Activated CD4-positive, alpha-beta T cell treated with anti-CD3 and anti-CD28 coated beads for 48 hours (primary cell): Measurements from ENCODE around the gene ATG2B.
A peak's percentile ranks its signal among the peaks of the same experiment; 100 is the strongest.

Experiments
- DNase-seq: peaks from one replicate; pipeline ENCODE4 v3.0.0-alpha.2; 2020

Gene ATG2B

DNA sequence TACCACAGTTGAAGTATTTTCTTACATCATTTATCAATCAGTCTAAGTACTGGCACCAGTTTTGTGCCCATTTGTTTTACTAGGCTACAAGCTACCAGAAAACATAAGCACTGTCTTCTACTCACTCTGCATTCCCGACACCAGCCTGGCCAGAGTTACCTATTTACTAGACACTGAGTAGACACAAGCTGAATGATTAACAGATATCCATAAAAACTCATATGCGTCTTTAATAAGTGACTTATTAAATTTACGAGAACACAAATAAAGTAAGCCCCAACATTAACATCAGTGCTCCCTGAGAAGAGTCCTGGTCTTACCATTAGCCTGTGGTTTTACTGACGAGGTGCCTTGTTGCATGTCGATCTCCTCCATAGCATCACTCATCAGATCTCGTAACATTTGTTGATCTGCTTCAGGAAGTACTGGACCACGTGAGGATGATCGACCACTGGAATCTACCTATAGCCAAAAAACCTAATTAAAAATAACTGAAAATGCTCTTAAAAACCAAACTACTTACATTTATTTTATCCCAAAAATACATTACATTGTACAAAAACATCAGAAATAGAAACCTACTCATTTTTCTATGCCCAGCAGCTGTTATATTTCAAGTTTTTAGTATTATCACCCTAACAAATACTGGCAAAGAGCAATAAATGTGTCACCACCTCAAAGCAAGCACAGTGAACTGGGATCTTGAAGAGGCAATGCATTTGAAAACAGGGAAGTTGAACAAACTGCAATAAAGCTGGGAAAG lies 53.8 kb downstream of the ATG2B start:
- no peak for DNase-seq

DNA sequence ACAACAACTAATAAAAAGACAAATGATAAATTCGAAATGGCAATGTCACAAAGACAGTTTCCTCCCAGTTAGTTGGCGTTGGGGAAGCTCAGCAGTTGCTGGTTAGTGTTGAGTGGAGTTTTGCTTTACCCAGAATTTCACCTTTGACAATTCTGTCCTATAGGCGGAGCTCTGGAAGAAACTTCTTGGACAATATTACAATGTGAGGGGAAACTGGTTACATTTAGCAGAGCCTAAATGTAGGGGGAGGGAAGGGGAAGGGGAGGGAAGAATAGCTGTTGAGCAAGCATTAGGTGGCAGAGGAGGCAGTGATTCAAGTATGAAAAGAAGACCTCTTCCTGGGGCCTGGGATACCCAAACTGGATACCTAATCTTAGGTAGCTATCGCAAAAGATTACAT lies 55.7 kb downstream of the ATG2B start:
- no peak for DNase-seq

DNA sequence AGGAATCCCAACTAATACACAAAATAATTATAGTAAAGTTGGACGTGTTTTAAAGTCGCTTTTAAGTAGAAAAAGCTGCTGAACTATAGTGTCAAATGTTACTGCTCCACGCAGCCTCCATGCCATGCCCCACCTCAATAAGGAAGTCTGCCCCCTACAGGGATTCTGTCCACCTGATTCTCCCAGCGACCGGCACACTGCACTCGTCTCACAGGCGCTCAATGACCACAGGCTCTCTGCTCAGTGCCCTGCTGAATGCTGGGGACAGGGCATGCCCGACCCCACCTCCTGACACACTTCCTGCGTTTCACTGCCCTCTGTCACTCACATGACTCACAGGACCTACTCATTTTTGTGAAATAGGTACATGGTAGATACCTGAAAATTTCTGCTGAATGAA lies 58.2 kb downstream of the ATG2B start:
- no peak for DNase-seq

DNA sequence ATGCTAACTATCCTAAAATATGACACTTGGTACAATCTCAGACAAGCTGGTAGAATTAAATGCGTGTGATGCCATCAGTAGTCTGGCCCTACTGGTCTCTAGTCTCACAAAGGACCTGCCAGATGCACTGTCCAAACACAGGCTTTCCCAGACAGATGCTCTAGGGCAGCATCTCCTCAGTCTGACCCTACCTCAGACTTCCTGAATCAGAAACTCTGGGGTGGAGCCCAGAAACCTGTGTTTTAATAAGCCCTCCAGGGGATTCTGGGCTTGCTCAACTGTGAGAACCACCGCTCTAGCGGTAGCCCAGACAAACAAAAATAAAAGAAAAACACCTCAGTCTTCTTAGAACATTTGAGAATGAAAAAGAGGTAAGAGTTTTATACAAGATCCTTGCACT lies 59.2 kb downstream of the ATG2B start:
- DNase-seq = no peak

DNA sequence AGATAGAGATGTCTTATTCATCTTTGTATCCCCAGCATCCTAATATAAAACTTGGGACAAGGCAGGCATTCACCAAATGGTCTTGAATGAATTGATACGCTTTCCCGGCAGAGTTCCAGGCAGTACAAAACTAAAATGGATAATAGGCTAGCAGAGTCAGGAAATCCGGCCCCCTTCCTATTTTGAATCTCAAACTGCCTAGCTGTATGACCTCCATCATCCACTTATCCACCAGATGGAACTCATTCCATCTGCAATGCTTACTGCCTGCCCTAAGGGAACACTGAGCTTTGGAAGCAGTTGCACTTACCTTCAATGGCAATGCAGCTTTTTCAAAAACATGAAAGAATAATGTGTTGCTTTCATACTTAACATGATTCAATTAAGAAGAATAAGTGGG lies 63.7 kb downstream of the ATG2B start:
- no peak for DNase-seq

DNA sequence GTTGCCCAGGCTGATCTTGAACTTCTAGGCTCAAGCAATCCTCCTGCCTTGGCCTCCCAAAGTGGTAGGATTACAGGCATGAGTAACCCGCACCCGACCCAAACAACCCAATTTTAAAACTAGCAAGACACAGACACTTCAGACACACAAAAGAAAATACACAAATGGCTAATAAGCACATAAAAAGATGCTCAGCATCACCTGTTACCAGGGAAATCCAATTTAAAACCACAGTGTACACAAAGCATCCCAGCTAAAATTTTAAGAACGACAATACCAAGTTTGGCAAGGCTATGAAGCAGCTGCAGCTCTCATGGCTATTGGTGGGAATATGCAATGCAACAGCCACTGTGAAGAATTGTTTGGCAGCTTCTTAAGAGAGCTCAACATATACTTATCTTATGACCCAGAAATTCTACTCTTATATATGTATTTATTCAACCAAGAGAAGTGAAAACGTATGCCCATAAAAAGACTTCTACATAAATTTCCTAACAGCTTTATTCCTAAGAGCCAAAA lies 65.1 kb downstream of the ATG2B start:
- no peak for DNase-seq

DNA sequence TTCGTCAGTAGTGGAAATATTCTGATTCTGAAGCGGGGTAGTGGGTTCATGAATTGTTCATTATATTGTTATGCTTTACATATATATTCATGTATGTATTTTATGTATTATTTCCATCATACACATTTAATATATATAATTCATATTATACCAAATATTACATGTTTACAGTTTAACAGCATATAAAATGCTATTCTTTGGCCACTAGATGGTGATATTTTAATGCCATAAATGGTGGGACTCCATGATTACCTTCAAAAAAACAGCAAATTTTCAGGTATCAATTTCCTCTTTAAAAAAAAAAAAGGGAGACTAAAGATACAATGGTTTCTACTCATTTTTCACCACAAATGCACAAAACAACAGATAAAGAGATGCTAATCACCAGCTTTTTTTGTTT lies 66.1 kb downstream of the ATG2B start:
- no peak for DNase-seq

DNA sequence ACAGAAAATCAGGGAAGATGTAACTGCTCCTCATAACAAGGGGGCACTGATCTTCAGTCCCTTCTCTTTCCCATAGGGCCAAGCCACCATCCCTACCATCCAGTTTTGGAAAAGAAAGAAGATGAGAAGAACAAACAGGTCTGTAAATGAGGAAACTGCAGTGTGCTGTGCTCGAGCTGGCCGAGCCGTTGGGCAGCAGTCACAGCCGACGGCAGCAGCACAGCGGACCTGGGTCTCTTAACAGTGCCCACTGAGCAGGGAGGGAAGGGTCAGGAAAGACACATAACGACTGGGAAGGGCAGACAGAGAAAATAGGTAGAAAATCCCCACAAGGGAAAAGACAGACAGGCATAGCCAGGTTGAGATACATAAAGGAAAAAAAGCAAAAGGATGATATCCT lies 68.9 kb downstream of the ATG2B start:
- no peak for DNase-seq

DNA sequence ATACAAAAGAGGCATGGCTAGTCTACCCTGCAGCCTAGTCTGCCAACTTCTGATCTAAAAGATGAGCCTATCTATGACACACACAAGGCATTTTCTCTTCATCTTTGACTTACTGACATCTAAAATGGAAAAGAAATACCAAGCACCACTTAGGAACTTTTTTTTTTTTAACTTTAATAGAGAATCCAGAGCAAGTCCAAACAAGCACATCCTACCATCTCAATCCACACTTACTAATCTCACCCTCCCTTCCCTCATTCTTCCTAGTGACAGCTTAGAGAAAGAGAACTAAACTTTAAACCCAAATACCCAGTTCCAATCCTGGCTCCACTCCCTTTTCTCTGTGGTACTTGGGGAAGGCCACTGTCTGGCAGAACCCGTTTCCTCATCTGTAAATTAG lies 75.3 kb downstream of the ATG2B start:
- no peak for DNase-seq

DNA sequence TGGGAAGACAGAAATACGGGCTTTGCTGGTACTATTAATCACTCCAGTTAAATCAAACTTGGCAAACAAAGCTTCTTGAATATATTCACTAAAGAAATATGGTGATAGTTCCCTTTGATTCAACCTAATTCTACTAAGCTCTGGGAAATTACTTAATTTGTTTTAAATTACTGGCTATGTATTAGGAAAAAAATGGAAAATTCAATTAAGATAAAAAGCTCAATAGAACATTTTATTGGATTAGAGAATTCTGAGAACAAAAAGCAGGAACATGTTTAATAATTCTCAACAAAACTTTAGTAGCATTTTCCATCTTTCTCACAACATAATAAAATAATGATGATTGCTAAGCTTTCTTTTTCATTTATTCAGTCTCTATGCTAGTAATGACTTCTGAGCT lies 76.9 kb downstream of the ATG2B start:
- no peak for DNase-seq

DNA sequence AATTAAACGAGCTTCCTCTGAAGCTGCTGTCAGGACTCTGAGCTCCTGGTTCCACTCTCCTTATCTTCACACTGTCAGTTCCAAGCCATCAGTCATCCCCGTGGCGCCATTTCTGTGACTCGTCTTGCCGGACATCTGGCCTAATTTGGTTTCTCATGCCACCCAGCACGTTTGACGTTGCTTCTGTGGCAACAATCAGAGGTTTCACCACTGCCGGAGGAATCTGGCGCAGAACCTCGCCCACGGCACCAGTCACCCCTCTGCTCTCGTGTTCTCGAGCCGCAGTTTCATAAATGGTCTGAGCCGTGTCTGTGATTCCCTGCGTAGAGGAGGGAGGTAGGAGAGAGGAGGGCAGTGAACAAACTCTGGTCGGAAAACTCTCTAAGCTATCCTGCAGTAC lies 77.5 kb downstream of the ATG2B start:
- DNase-seq = no peak

DNA sequence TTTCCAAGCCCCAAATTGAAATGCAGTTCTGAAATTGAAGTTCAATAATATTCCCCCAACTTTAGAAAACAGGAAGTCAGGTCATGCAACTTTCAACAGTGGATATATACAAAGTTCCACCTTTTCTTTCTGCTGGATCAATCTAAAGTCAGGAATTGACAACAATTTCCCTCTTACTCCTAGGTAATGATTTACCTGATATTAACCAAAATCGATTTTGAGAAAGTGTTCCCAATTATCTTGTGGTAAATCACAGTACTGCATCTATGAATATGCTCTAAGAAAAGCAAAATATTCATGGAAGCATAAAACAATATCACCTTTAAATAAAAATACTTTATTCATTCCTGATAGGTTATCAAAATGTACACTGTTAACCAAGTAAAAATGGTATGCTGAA lies 78.7 kb downstream of the ATG2B start:
- no peak for DNase-seq

DNA sequence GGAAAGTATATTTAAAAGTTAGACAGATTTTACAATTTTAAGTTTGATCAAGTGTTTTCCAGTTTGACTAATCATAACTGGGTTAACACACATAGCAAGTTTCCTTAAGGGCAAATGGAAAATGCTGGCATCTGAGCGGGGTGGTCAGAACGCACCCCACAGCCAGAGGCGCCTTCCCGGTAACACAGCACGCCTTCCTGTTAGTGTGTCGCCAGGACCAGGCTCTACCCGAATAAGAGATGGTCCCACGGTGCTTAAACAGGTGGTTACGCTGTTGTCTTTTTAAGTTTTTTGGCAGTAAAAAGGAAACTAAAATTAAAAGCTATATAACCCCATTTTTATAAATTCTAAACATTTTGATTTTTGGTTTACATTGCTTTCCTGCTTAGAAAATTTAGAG lies 79.1 kb downstream of the ATG2B start:
- no peak for DNase-seq

DNA sequence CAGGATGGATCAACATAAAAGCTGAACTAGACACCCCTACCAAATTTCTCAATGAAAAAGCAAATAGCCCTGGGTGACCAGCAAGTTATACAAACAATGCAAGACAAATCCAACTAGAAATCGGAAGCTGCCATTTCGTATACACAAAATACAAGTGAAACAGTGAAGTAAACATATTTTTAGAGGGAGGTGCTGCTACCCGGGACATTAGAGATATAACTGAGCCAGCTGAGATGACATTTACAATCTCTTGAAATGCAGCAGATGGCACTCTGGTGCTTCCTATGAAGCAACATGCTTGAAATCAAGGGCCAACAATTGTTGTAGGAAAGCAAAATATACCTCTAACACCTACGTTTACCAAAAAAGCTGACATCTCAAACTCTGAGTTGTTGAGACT lies 81.7 kb downstream of the ATG2B start:
- no peak for DNase-seq

DNA sequence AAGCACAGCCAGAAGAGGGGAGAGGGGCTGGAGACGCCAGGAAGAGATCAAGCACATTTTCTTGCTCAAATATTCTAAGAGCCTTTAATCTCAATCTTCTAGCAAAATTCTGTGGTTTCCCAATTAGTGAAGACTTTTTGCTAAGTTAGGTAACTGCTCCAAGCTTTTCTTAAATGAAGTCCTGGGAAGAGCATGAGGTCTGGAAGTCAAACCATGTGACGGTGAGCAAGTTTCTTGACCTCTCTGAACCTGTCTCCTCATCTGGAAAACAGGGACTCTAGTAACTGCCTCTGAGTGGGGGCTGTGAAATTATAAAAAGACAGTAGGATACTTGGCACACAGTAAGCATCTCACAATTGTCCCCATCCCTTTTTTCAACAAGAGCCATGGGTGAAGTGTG lies 83.0 kb downstream of the ATG2B start:
- DNase-seq = no peak

DNA sequence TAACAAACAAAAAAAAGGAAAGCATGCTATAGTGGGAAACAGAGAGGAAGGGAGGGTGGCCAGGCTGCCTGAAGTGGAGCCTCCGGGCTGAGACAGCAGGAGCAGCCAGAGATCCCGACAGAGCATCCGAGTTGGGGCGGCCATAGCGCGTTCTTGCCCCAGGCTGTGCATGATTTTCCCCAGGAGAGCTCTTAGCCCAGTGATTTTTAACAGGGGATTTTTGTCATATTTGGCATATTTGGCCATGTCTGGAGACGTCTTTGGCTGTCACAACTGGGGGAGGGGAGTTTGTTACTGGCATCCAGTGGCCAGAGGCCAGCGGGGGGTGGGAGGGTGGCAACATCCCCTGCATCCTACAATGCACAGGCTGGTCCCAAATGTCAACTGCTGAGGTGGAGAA lies 83.6 kb downstream of the ATG2B start:
- no peak for DNase-seq

DNA sequence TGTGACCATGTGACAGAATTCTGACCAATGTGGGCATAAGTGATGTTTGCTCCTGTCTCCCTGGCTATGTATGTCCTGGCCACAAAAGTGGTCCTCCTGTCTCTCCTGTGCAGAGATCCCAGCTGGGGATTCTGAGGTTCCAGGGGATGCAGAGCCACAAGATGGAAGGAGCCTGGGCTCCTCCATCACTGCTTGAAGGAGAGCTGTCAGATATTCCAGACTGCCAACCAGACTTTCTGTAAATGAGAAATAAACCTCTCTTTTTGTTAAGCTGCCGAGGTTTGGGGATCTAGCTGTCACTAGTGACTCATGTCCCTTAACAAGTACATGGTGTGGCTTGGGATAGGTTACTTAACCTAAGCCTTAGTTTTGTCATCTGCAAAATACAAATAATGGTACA lies 85.3 kb downstream of the ATG2B start:
- DNase-seq = no peak

DNA sequence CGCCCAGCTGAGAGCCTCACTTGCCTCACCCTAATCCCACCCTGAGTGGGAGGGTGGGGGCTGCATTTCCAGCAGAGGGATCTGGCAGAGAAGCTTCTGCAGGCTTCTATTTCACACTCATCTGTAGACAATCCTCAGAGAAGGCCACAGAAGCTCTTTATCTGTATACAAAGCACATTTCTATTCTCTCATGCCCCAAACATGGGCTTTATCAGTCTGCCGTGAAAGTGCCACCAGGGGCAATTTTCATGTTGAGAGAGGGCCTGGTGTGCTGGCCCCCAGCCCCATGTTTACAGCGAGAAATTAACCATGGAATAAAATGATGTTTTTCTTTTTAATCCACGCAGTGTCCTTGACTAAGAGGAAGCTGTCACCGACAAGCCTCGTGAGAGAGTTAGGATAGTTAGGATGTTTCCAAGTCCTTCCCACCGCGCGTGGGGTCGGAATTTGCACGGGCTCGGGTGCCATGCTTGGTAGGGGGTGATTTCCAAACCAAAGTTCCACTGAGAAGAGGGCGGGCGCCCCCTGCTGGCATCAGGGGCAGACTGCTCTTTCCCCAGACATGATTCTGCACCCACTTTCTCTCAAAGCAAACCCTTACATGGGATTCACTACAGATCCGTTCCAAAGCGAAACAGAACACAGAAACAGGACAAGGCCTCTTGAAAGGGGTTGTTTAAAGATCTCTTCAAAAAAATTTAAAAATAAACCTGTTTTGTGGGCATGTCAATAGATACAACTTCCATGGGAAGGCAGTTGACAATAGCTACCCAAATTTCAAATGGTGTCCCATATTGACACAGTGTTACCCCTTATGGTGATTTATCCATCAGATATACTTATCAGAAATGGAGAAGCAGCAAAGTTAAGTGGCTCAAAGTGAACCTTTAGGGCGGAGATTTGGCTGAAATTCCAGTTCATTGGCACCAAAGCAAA lies 87.7 kb downstream of the ATG2B start:
- peak; percentile 83 for DNase-seq

DNA sequence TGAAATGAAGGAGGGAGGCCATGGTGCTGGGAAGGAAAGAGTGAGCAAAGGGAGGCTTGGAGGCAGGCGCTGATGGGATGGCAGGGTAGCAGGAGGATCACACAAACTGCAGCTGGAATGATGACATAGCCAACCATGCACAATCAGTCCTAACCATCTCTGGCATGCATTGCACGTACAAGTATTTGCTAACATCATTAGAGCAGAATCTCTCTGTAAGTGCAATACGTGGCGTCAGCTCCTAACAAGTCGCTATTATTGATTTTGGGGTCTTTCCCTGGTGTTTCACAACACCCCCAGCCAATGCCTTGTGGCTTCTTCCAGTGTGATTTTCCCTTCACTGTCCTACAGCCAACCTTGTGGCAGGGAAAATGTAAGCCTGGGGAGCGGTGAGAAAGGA lies 88.6 kb downstream of the ATG2B start:
- no peak for DNase-seq

DNA sequence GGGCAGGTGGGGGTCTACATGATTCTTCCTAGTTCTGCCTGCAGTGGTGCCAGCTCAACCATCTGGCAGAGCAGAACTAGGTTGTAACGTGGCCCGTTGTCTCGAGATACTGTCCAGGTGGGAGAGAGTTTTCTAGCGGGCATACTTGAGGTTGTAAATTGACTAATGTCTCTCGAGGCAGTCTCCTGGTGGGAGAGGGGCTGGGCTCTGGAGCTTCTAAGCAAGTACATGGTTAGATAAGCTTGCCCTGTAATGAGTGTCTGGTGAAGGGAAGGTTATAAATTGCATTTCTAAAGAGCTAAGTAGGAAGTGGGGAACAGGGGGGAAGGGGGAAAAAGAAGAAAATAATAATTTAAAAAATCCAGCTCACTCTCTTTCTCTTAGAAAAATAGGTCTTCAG lies 89.0 kb downstream of the ATG2B start:
- no peak for DNase-seq

DNA sequence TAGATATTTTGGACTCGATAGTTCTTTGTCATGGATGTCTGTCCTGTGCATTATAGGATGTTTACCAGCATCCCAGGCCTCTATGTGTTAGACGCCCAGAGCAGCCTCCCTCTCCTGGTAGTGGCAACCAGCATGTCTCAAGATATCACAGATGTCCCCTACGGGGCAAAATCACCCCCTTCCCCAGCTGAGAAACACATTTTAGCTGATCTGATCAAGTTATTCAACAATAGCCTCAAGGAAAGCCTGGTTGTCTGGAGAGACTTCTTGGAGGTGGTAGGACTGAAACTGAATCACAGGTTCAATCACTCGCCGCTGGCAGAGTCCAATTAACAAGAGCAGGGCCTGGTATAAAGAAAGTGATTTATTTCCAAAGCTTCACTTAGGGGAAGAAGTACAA lies 89.5 kb downstream of the ATG2B start:
- DNase-seq = no peak

DNA sequence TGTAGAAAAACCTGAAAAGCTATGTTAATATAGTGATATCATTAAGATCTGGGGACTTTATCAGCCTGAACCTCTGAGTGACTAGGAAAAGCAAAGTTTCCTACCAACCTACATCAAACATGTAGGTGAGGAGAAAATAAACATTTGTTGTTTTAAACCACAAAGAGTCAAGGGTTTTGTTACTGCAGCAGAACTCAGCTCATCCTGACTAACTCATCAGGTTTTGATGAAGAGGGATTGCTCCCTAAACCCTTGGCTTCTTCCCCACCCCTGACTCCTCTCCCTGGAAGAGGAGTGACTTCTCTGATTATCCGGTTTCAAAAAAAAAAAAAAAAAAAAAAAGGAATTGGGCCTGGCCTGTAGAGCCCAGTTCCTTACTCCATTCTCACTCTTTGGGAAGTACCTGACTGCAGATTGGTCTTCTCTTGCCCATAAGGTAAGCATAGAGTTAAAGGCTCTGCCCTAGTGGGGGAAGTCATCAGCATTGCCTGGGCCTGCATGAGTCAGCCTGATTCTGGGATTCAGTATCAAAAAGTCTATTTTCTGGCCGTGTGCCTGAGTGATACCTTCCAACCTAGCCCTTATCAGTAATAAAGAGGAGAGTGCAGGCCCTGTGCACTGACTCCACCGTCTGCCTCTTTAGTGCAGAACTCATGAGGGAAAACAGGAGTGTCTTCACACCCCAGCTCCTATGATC lies 90.2 kb downstream of the ATG2B start:
- DNase-seq = no peak

DNA sequence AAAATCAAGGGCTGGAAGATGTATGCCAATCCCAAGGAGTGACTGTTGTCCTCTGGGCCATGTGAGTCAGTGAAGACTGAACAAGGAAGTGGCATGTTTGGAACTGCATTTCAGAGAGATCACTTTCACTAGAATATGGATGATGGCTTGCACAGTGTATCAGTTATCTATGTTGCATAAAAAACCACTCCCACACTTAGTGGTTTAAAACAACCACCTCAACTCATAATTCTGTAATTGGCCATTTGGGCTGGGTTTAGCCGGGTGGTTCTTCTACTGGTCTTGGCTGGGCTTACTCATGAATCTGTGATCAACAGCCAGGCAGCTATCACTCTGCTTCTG lies 91.7 kb downstream of the ATG2B start:
- no peak for DNase-seq
